HS-27A (cell line): Measurements from ENCODE around the gene IL16.
"Not testable (repeated sequence)": the region's sequence is repeated elsewhere in the genome, so short reads cannot be mapped to it uniquely, and the experiment has no call there.

Source experiments
- DNase-seq: peaks from one replicate; pipeline ENCODE4 v3.0.0-alpha.2; 2012; ENCODE audit warnings: low read depth, missing footprints

The IL16 gene

DNA sequence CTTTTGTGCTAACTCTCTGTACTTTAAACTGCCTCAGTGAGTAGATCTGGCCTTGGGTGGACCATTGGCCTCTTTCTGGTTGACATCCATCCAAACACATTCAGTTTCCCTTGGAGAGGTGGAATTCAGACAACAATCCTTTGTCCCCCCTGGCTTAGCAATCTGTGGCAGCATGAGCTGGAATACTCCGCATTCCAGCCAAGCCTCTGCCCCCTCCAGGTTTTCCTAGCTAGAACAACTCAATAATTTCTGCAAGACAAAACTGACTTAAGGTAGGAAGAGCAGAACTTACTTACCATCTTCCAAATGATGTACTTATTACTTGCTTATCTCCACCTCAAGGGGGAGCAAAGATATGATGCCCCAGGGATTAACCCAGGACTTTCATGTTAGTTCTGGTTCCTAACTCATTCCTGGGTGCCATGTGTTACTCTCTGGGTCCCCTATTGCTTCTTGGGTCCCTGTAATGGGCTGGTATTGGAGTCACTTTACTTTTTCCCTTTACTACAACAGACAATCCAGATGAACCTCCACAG is 21.8 kb upstream of the IL16 start:
- DNase-seq = no peak

DNA sequence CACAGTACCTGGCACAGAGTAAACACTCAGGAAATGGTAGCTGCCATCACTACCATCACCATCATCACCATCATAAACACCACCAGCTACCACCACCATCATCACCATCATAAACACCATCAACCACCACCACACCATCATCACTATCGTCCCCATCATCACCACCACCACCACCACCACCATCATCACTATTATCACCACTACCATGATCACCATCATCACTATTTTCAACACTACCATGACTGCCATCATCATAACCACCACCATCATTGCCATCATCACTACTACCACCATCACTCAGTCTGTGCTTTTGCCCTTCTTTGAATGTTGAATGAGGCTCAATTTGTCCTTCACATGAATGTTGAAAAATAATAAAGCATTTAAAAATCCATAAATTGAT is 21.2 kb upstream of the IL16 start:
- no peak for DNase-seq

DNA sequence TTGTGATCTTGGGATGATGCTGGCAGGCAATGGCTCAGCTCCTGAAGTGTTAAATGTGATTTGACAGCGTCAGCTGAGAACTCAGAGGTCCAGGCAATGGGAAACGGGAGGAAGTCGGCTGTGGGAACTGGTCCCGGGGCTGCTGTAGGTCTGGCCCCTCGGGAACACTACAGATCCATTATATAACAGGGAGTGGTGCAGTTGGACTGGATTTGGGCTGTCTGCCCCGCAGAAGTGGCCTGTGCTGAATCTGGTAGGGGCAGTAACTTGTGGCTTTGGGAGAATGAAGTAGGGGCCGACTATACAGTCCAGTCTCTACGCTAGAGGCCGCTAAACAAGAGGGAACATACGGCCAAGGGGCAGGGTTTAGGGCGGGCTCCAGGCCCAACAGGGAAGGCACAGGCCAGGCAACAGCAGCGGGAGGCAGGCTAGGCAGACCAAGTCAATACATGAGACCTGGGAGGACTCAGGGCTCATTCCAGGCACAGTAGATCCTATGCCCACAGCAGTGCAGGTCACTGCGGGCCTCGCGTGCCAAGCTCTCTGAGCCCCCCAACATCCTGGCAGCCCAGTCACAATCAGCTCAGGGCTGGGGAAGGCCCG is 20.3 kb upstream of the IL16 start:
- DNase-seq = no peak

DNA sequence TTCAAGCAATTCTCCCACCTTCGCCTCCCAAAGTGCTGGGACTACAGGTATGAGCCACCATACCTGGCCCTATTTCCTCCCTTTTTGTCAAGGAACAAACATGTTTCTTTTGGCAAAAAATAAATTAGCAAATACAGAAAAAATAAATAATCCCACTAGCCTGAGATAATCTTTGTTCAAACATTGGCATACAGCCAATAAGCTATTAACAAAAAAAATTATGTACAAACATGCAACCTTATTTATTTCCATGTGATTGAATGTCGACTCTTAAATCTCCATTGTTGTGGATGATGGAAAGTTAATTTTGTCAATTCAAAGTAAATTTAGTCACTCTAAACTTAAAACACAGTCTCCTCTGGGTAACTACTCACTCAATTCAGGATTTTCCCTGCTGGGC is 18.3 kb upstream of the IL16 start:
- DNase-seq = no peak

DNA sequence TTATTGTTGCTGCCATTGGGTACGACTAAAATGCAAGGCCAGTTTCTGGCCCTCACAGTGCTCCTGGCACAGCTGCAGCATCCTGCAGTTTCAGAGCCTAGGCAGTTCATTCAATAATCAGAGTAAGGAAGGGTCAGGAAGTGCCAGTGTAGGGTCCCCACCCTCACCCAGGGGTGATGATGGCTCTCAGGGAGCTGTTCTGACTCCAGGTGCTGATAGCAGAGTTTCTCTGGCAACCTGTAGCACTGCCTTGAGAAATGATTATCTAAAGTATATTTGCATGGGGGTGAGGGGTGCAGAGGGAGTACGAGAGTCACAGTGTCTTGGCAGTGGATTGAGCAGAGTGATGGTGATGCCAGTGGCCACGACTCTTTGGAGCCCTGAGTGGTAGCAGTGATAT is 15.5 kb upstream of the IL16 start:
- no peak for DNase-seq

DNA sequence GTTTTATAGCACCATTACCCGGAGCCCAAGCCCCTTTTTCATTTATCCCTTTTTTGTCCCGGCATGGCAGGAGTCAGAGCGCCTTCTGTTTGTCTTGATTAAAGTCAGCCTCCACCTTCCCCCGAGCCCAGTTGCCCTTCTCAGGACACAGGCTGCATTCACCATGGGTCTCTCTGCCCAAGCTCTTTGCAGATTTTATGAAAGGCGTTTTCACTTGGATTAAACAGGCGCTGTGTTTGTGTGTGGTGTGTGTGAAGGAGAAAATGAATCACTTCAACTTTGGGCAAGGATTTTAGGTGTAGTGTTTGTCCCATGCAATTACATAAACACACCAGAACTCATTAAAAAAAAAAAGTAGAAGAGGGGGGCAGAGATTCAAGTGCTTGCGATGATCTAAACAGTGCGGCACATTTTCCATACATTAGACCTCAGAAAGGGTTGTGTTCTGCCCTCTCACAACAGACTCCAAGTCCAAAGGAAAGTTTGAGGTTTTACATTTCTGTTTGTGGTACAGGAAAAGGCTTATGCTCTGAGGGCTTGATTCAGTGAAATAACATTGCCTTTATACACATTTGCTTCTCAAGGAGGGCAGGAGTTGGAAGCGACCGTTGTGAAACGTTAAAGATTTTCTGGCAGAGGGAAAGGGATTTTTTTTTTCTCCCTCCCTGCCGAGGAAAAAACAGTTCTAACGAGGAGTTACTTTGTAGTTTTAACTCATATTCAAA is 14.5 kb upstream of the IL16 start:
- DNase-seq = no peak

DNA sequence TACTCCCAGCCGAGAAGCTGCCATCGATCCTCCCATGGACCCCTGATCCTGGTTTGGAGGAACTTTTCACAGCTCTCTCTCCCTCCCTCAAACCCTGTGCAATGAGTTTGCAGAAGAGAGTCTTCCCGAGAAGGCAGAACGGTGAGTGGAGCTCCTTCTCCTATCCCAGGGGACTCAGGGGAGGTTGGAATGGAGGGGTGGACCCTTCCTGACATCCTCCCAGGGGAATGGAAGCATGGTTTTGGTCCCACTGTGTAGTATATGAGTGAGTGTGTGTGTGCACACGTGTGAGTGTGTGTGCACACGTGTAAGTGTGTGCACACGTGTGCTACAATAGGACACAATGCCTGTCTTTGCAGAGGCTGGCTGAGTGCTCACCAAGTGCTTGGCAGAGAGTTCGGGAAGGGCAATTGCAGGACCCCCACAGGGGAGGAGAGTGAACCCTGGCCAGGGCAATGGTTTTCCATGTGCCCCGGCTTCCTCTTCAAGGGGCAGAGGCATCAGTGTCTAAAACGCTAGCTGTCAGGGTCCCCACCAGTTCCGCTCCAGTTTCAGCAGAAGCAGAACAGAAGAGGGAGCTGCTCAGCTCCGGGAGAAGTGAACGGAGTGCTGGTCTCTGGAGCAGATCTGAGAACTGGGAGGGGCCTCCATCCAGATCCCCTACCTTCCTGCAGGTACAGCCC is 13.8 kb upstream of the IL16 start:
- DNase-seq = no peak

DNA sequence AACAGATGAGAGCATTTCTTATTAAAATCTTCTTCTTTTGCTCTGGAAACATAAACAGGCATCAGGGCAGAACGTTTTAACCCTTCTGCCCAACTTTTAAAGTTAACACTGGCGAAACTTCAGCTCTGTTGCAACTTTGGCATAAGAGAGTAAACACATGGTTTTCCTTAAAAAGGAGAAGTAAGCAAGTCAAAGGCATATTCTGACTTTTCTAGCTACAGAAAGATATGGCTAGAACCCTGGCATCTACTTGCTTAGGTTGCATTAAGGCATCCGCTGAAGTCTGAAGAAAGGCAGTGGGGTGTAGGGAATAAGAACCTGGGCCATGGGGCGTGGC is 13.3 kb upstream of the IL16 start:
- no peak for DNase-seq

DNA sequence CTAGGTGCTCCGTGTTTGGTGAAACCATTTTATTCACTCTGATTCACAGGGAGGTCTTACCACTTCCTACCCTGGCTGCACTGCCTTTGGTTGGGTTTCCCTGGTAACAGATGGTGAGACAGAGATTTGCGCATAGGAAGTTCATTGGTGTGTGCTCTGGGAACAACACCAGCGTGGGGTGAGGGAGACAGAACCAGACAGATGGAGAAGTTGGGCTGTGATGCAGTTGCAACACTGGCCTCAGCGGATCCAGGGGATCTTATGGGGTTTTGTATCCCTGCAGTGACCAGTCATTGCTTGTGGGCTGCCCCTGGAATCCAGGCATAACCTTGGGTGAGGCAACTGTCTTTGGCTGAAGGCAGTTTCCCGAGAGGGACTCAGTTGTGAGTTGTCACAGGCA is 12.5 kb upstream of the IL16 start:
- DNase-seq = no peak

DNA sequence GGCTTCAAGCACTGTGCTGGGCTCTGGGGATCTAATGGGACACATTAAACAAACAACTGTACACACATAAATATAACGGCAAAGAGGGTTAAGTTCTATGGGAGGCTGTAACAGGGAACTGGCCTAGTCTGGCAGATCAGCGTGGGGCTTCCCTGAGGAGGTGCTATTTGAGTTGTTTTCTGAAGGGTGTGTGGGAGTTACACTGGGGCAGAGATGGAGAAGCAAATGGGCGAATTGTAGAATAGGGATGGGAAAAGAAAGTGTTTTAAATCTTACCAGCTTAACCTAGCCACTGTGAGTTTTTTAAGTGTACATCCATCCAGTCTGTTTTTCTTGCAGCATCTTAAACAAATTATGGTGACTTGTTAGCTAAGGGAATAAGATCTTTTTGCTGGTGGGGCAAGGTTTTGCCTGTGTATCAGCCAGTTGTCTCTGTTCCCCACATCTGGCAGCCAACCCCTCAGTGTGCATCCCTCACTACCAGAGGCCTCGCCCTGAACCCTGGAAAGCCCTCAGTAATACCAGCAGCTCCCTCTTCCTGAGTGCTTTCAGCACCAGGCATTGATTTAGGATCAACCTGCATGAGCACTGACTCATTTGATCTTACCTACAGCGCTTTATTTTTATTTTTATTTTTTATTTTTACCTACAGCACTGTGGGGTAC is 10.9 kb upstream of the IL16 start:
- DNase-seq = no peak

DNA sequence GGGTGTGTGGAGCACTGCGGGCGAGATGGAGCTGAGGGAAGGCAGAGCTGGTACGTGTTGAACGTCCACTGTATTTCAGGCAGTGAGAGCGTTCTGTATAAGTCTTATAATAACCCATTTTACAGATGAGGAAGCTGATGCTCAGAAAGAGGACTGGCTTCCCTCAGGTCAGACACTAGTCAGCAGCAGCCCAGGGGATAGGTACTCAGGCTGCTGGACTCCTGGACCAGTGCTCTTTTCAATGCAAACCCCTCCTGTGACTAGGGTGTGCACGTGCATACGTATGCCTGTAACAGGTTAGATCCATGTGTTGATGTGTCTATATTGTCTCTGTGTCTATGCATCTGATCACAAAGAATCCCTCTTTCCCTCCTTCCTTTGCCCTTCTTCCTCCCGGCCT is 8.3 kb upstream of the IL16 start:
- DNase-seq = no peak

DNA sequence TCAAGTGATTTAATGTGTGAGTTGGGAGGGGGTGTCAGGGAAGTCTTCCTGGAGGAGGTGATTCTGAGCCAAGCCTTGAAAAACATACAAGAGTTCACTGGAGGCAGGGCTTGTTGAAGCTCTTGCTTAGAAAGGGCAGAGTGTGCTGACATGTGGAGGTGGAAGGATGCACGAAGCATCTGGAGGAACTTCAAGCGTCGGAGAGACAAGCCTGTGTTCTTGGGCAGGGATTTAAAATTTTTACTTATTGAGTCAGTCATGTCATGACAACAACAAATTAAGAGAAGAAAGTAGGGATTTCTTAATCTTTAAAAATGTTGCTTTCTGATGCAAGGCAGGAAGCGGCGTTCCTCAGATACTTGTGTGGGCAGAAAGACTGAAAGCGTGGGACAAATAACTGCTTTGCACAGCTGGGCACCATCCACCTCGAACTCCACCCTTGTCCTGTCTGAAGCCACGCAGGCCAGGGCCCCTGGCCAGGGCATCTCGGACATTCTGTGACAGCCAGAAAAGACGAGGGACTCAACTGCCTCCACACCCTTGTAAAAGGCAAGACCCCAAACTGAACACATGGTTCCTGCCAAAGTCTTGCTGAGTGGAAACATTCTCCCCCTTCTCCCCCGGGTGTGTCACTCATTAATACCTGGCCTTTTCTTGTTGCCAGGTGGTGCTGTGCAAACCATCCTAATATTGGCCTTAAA is 6.9 kb upstream of the IL16 start:
- DNase-seq = peak; percentile 64

DNA sequence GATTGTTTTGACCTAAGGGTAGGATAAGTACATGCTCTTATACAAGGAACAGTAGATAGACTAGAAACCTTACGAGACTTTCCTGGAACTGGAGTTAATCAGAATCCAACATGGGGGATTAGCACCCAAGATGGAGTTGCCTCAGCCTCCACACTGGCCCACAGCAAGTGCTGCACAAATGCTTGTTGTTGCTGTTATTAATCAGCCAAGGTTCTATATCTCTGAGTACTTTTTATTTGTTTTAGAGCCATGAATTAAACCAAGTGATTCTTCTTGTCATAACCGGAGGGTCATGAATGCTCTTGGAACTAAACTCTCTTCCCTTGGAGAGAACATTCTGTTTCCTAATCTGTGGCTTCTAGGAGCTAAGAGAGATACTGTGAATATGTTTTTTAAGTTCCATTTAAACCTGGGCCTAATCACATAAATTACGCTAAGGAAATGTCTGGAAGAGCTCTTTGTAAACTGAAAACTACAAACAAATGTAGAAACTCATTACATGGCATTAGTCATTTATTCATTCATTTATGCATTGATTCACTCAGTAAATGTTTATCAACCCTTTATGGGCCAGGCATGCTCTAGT is 5.7 kb upstream of the IL16 start:
- DNase-seq = no peak

DNA sequence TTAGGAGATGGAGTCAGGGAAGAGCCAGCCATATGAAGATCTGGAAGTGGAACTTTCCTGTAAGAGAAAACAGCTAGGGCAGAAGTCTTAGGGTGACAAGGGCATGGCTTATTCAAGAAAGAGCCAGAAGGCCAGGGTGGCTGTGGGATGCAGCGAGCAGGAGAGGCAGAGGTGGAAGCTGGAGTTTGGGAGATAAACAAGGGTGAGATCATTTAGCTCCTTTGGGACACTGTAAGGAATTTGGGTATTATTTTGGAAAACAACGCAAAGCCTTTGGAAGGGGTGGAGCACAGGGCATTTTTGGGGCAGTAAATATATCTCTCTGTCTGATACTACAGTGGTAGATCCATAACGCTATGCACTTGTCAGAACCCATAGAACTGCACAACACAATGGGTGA is 5.0 kb upstream of the IL16 start:
- DNase-seq = no peak

DNA sequence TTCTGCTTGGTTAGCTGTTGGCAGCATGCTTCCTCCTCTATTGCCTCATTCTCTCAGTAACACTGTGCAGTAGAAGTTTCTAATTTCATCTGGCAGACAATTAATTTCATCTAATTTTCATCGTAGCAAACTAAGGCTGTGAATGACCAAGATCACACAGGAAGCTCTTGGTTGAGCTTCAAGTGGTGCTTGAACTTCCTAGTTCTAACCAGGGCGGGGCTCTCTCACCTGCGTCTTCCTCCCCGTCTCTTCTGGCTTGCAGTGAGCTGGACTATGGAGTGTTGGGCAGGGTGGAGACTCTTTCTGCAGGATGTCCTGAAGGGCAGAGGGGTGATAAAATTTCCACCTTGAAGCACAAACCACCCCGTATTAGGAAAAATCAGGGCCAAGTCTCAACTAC is 2.0 kb upstream of the IL16 start:
- DNase-seq = no peak

DNA sequence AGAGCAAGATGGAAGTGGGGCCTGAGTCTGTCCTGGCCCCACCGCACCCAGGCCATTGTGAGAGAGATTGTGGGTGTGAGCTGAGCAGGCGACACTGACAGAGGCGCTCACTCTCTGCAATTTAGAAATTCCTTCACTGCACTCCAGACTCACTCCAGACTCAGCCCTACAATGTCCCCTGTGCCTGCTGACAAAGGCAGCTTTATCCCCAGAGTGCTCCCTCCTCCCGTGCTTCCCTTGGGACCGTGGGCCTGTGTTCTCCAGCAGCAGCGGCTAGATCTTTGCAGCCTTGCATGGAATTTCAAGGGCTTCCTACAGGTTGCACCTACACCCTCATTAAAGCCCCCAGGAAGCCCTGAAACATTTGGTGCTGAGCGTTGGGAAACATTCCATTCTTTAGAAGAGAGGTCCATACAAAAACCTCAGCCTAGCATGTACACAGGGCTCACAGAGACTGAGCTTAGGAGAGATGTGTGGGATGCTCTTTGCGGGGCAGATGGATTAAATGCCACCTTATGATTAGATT is 1.3 kb upstream of the IL16 start:
- no peak for DNase-seq

DNA sequence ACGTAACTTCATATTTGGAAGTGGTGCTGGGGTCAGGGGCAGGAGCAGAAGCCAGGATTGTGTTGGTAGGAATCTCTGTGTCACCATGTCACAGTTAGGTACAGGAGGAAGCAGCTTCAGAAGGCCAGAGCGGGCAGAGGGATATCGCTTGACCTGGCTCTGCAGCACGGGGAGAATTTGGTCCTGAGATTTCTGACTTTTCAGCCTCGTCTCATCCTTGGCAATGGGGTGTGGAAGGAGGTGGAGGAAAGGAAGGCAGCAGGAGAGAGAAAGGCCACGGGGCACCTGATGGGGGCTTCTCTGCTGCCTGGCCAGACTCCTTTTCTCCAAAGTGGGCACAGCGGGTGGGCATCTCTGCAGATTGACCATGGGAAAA is 564 bp downstream of the IL16 start:
- no peak for DNase-seq

DNA sequence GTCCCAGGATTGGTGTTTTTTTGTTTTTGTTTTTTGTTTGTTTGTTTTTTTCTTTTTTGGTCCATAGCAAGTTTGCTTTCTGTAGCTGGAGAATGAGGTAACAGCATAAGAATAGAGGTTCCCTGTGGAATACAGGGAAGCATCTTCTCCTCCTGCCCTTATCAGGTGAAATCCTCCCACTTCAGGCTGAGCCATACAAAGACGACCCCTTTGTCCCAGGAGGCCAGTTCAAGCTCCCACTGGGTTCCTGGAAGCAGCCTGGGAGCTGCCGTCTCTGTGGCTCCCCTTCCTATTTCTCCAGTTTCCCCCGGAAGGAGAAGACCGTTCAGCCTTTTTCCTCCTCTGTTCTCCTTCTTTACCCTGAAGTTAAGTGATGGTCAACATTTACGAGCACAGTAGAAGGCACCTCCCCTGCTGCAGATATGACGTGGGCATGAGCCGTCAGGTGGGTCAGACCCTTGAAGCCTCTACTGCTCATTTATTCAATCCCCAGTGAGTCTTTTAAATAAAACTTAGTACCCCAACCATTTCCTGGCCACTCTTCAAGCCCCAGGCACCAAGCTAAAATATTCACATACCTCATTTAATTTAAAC is 1.1 kb downstream of the IL16 start:
- DNase-seq = no peak

DNA sequence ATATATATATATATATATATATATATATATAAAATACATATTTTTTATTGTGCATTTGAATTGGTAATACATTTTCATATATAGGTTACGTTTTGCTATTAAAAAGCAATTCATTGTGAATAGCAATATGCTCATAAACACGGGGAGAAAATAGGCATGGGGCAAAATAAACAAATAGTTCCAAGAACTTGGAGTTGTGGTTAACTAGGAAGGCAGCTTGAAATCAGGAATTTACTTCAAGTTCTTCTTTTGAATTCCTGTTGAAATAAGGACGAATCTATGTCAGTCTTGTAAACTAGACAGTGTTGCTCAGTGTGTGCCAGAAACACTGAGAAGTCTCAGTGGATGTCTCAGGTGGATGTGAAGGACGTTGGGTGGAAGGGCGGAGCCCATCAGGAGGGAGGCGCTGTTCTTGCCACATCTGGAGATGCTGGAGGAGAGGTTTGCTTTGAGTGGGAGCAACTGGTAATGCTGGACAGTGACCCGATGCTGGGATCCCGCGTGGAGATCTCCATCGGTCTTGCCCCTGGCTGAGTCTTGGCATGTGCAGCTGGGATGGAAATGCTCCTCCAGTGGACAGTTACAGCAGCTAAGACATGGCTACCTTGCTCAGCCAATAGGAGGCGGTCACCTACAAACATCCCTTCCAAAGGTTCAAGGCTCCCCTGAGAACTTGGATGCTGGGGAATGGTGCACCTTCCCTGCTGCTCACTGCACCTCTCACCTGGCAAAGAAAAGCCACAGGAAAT is 2.5 kb downstream of the IL16 start:
- DNase-seq = no peak

DNA sequence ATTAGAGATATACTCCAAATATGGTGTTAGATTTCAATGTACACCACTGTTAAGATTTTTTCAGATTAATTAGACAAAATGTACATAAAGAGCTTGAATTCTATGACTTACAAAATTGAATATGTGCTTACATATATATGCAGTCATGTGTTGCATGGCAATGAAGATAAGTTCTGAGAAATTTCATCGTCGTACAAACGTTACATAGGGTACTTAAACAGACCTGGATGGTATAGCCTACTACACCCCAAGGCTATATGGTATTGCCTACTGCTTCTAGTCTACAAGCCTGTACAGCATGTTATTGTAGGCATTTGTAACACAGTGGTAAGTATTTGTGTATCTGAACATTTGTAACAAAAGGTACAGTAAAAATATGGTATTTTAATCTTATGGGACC is 9.3 kb downstream of the IL16 start:
- no peak for DNase-seq

DNA sequence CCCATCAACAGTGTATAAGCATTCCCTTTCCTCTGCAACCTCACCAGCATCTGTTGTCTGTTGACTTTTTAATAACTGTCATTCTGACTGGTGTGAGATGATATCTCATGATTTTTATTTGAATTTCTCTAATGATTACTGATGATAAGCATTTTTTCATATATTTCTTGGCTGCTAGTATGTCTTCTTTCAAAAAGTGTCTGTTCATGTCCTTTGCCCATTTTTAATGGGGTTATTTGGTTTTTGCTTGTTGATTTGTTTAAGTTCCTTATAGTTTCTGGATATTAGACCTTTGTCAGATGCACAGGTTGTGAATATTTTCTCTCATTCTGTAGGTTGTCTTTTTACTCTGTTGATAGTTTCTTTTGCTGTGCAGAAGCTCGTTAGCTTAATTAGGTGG is 11.3 kb downstream of the IL16 start:
- DNase-seq = not testable (repeated sequence)
